Fibroblast of skin of back (primary cell): ENCODE measurements around the gene SLCO2A1.
A peak's percentile ranks its signal among the peaks of the same experiment; 100 is the strongest.

ENCODE experiments used
- DNase-seq: peaks from one replicate; pipeline ENCODE4 v3.0.0-alpha.2; 2013

SLCO2A1 gene

GRCh38 chr3:134034005-134034785 lies 4.5 kb upstream of the SLCO2A1 start:
- peak; percentile 59 for DNase-seq

GRCh38 chr3:134033315-134033996 lies 3.7 kb upstream of the SLCO2A1 start:
- no peak for DNase-seq

- DNase-seq, result no peak
Measured at GRCh38 chr3:134031348-134031915, 1.7 kb upstream of the SLCO2A1 start.

- DNase-seq, result no peak
Measured at GRCh38 chr3:134030379-134031347, 938 bp upstream of the SLCO2A1 start.

GRCh38 chr3:134029256-134029733 lies 430 bp downstream of the SLCO2A1 start:
- peak; percentile 29 for DNase-seq

- DNase-seq, result no peak
Measured at GRCh38 chr3:134028486-134029255, 1.1 kb downstream of the SLCO2A1 start.

GRCh38 chr3:134027631-134028030 lies 2.1 kb downstream of the SLCO2A1 start:
- DNase-seq, result no peak

- no peak for DNase-seq
Measured at GRCh38 chr3:134020135-134020680, 9.5 kb downstream of the SLCO2A1 start.

GRCh38 chr3:134018850-134019249 lies 10.9 kb downstream of the SLCO2A1 start:
- no peak for DNase-seq

GRCh38 chr3:134018406-134018805 lies 11.3 kb downstream of the SLCO2A1 start:
- DNase-seq, result peak; percentile 21

GRCh38 chr3:134017490-134017889 lies 12.2 kb downstream of the SLCO2A1 start:
- no peak for DNase-seq

GRCh38 chr3:134014270-134014669 lies 15.5 kb downstream of the SLCO2A1 start:
- no peak for DNase-seq

- no peak for DNase-seq
Measured at GRCh38 chr3:134013280-134013679, 16.4 kb downstream of the SLCO2A1 start.

- peak; percentile 88 for DNase-seq
Measured at GRCh38 chr3:134009345-134010000, 20.3 kb downstream of the SLCO2A1 start.

GRCh38 chr3:134008630-134009156 lies 21.0 kb downstream of the SLCO2A1 start:
- peak; percentile 99 for DNase-seq

- no peak for DNase-seq
Measured at GRCh38 chr3:134007819-134008218, 21.9 kb downstream of the SLCO2A1 start.

- DNase-seq, result peak; percentile 23
Measured at GRCh38 chr3:134004841-134005240, 24.9 kb downstream of the SLCO2A1 start.

GRCh38 chr3:134003066-134003465 lies 26.7 kb downstream of the SLCO2A1 start:
- no peak for DNase-seq

GRCh38 chr3:134002306-134002705 lies 27.4 kb downstream of the SLCO2A1 start:
- DNase-seq, result peak; percentile 48

- no peak for DNase-seq
Measured at GRCh38 chr3:134001251-134001650, 28.5 kb downstream of the SLCO2A1 start.
